Adrenal gland (tissue), 12 donors: ENCODE results near the gene PRRC2B. TPM values are rescaled to one million over a fixed set of nuclear protein-coding genes. Genes with fewer than 3 reads are reported as not detected.

Experiments
- DNase-seq, 7 donors: peaks; one replicate each; pipeline ENCODE4 v3.0.0-alpha.2; 2019 to 2020
- H3K27ac ChIP-seq, 5 donors: fragments of 200-600 bp; sonication (generic) in 4 of 5; 1 replicate in 3 of 5; 2 replicates in 2 of 5; pipeline versions ENCODE4 v1.5.1 to v1.8.0; 2016 to 2020; ENCODE audit warnings: mild to moderate bottlenecking in 1 of 5
- H3K27me3 ChIP-seq: fragments of 200-600 bp; 2 replicates; pipeline ENCODE4 v1.8.0; 2021
- H3K36me3 ChIP-seq, 2 donors: fragments of 200-600 bp; replicated peaks in 1 of 2; 1 replicate in 1 of 2; 2 replicates in 1 of 2; pipeline versions ENCODE4 v1.5.1 to v1.8.0; 2018 to 2022
- H3K4me1 ChIP-seq, 2 donors: fragments of 200-600 bp; replicated peaks in 1 of 2; 1 replicate in 1 of 2; 2 replicates in 1 of 2; pipeline versions ENCODE4 v1.5.1 to v1.8.0; 2018 to 2021
- H3K4me3 ChIP-seq, 4 donors: fragments of 200-600 bp; sonication (generic) in 3 of 4; one replicate each; pipeline ENCODE4 v1.5.1; 2016 to 2018
- H3K9me3 ChIP-seq, 3 donors: fragments of 200-600 bp; sonication (generic) in 1 of 3; replicated peaks in 1 of 3; 1 replicate in 2 of 3; 2 replicates in 1 of 3; pipeline versions ENCODE4 v1.5.1 to v1.8.0; 2016 to 2021
- CTCF ChIP-seq, 6 experiments: fragments of 450-650 bp in 4 of 6; fragments of 200-600 bp in 2 of 6; sonication (generic) in 1 of 6; IDR thresholded peaks; 1 replicate in 5 of 6; 2 replicates in 1 of 6; pipeline versions ENCODE4 v1.5.1 to v1.8.0; 2016 to 2021; ENCODE audit warnings: antibody characterized with exemption in 6 of 6, mild to moderate bottlenecking in 2 of 6, moderate library complexity in 1 of 6
- POLR2A ChIP-seq, 2 donors: fragments of 450-650 bp; IDR thresholded peaks; one replicate each; pipeline ENCODE4 v1.6.1; 2017; ENCODE audit warnings: antibody characterized with exemption in 2 of 2, mild to moderate bottlenecking in 2 of 2, moderate library complexity in 1 of 2
- WGBS, 4 donors: extraction: QIAGEN DNeasy Blood & Tissue Kit in 2 of 4; methylation state at CpG; one replicate each; pipeline versions ENCODE4 v1.1.5 to v1.1.7; 2013 to 2017; 5-methylcytosine and 5-hydroxymethylcytosine counted together
- intact Hi-C, 2 donors: fragments of 100-400 bp; cut with DNase I; formaldehyde crosslinking; loops; one replicate each; pipeline versions ENCODE4 v1.14.1 to v1.15.0; 2022 to 2023
- polyA plus RNA-seq, 3 donors: library from polyadenylated mRNA; stranded (reverse); fragments of 200-250 nt in 2 of 3; fragments of 350-450 nt in 1 of 3; fragmentation: Illumina TruSeq in 1 of 3; extraction: RNeasy Lipid Tissue Mini Kit (QIAGEN cat#74804) in 1 of 3; gene quantifications; one replicate each; pipeline ENCODE4 v1.2.3, GENCODE V29; 2013 to 2014
- total RNA-seq, 9 donors: library from RNA; depleted of rRNA in 4 of 9; stranded (reverse); fragments of >200 nt in 4 of 9; fragments of 120-200 nt in 1 of 9; fragmentation: NEBNext Ultra II Directional in 1 of 9; extraction: Animal tissue kit (Norgen Biotek cat#: 25700) in 1 of 9; gene quantifications; one replicate each; pipeline versions ENCODE4 v1.1.0 to v1.2.4, GENCODE V29; 2013 to 2023
- donor health status: healthy with polysubstance abuse.
- donor health status: Bipolar disorder and iron deficiency.
- donor health status: DM: yes; HTN: yes; CAD: no.
- donor health status: DM: no; HTN: no; CAD: no.
- donor health status: DM: no; HTN: no; CAD: no.
- donor health status: DM: yes; HTN: yes; CAD: no.

Gene PRRC2B
- total and polyA plus RNA-seq, 12 donors = 42.3 to 255 (median 145) TPM

GRCh38 chr9:131439224-131439623, 45.3 kb downstream of the PRRC2B start:
- H3K36me3 ChIP-seq = peaks cover 0 to 70% of the 10 kb centered on the region in 2 donors
- no peaks in the 10 kb centered on the region for H3K27me3 ChIP-seq
- peaks cover 8 to 23% of the 10 kb centered on the region in 2 donors for H3K4me1 ChIP-seq
- no peak for DNase-seq
- no peak for TF ChIP-seq CTCF (IDR thresholded peaks at IDR 0.05)
- intact Hi-C loops = no loop called here
- 74 to 88% (median 80%) methylated on average over 2 to 4 of the region's 4 CpGs for WGBS, 4 donors
- H3K4me3 ChIP-seq = no peak overlapping the region
- no peaks in the 10 kb centered on the region for H3K9me3 ChIP-seq
- no peak overlapping the region for H3K27ac ChIP-seq

GRCh38 chr9:131441441-131441840, 47.6 kb downstream of the PRRC2B start:
- Histone ChIP-seq H3K4me3 (no peak overlapping the region), H3K36me3 (peaks cover 0 to 86% of the 10 kb centered on the region in 2 donors), H3K27ac (peak overlapping the region in 1 of 5 donors; percentile 37), H3K4me1 (peaks cover 6 to 17% of the 10 kb centered on the region in 2 donors), H3K27me3 (no peaks in the 10 kb centered on the region), H3K9me3 (no peaks in the 10 kb centered on the region)
- WGBS, 4 donors = 65 to 78% (median 77%) methylated on average over 2 of the region's 2 CpGs
- intact Hi-C loops = no loop called here
- TF ChIP-seq CTCF (IDR thresholded peaks at IDR 0.05) (no peak), POLR2A (IDR thresholded peaks at IDR 0.05) (no peak)
- DNase-seq = no peak

- H3K27me3 ChIP-seq = no peaks in the 10 kb centered on the region
- DNase-seq = peak in 6 of 7 donors; percentile 37 to 74 (median 56)
- H3K4me1 ChIP-seq = peaks cover 0 to 11% of the 10 kb centered on the region in 2 donors
- peak overlapping the region in 3 of 5 donors; percentile 30 to 72 (median 37) for H3K27ac ChIP-seq
- H3K36me3 ChIP-seq = peaks cover 0 to 88% of the 10 kb centered on the region in 2 donors
- TF ChIP-seq POLR2A (IDR thresholded peaks at IDR 0.05) (no peak), CTCF (IDR thresholded peaks at IDR 0.05) (no peak)
- 46 to 67% (median 54%) methylated on average over 10 of the region's 10 CpGs for WGBS, 4 donors
- H3K9me3 ChIP-seq = no peaks in the 10 kb centered on the region
- intact Hi-C loops = no loop called here
- H3K4me3 ChIP-seq = no peak overlapping the region
Measured at GRCh38 chr9:131442351-131442750, 48.5 kb downstream of the PRRC2B start.

GRCh38 chr9:131443648-131444047, 49.8 kb downstream of the PRRC2B start:
- no peaks in the 10 kb centered on the region for H3K9me3 ChIP-seq
- no peaks in the 10 kb centered on the region for H3K27me3 ChIP-seq
- no peak for DNase-seq

More at GRCh38 chr9:131443648-131444047, 49.8 kb downstream of the PRRC2B start:
- peak overlapping the region in 1 of 5 donors; percentile 36 for H3K27ac ChIP-seq
- H3K4me3 ChIP-seq = no peak overlapping the region
- intact Hi-C loops = no loop called here
- H3K36me3 ChIP-seq = peaks cover 0 to 85% of the 10 kb centered on the region in 2 donors
- TF ChIP-seq POLR2A (IDR thresholded peaks at IDR 0.05) (no peak), CTCF (IDR thresholded peaks at IDR 0.05) (no peak)
- H3K4me1 ChIP-seq = peaks cover 0 to 11% of the 10 kb centered on the region in 2 donors
- WGBS, 4 donors = 95 to 100% (median 97%) methylated on average over 2 of the region's 2 CpGs; no CpG with 5 or more reads in 1 of the 4 donors
